Type B pancreatic cell (in vitro differentiated cells): Measurements from ENCODE around the gene OR10H2. TPM values are rescaled to one million over a fixed set of nuclear protein-coding genes. Genes with fewer than 3 reads are reported as not detected.
"Not testable (repeated sequence)": the region's sequence is repeated elsewhere in the genome, so short reads cannot be mapped to it uniquely, and the experiment has no call there.

Source experiments
- DNase-seq: peaks from one replicate; pipeline ENCODE4 v3.0.0; 2021; ENCODE audit warnings: mixed read lengths; ENCODE audit not compliant: unreplicated experiment; ENCODE audit errors: extremely low spot score
- H3K27ac Mint-ChIP-seq: 2 replicates; pipeline ENCODE4 v1.8.0; 2021; ENCODE audit warnings: mild to moderate bottlenecking, mixed read lengths
- H3K27me3 Mint-ChIP-seq: 2 replicates; pipeline ENCODE4 v1.8.0; 2021; ENCODE audit warnings: mixed read lengths
- H3K36me3 Mint-ChIP-seq: 2 replicates; pipeline ENCODE4 v1.8.0; 2021; ENCODE audit warnings: mixed read lengths
- H3K4me1 Mint-ChIP-seq: one replicate; pipeline ENCODE4 v1.8.0; 2021; ENCODE audit warnings: mixed read lengths; ENCODE audit not compliant: unreplicated experiment
- H3K4me3 Mint-ChIP-seq: 2 replicates; pipeline ENCODE4 v1.8.0; 2021; ENCODE audit warnings: mild to moderate bottlenecking, mixed read lengths
- H3K9me3 Mint-ChIP-seq: 2 replicates; pipeline ENCODE4 v1.8.0; 2021; ENCODE audit warnings: mixed read lengths
- total RNA-seq: library from RNA; stranded (reverse); gene quantifications from 2 replicates; pipeline ENCODE4 v1.2.1, GENCODE V29; 2021; ENCODE audit warnings: low replicate concordance
- TF ChIP-seq, protein P1 (sequence below): fragments of 200-600 bp; sonication (generic); conservative IDR thresholded peaks from 2 replicates; pipeline ENCODE4 v1.5.0; 2021; ENCODE audit warnings: antibody characterized with exemption, mild to moderate bottlenecking

OR10H2 gene
- total RNA-seq, 1 donor from 2014 or later: not detected

DNA sequence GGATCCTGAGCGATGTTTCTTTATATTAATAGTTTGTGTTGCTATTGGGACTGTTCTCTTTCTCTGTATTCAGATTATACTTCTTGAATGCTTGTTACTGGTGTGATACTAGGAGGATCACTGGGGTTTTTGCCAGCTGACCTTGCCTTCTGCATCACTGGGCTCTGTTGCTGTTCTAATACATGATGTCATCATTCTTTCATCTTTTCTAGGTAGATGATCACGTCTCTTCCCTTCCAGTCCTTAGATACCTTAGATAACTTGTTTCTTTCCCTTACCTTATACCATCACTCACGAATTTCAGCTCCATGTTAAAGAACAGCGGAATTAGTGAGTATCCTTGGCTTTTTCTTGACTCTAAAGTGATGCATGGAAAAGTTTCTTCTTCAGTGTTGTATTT is 9.9 kb downstream of the OR10H2 start, which contains the start of gene OR10H3:
Gene OR10H3, plus strand, starts transcription at position 264 of the 400 bp plus-strand sequence. CDS start 3,408 bp downstream, outside the sequence.
- peaks cover 11% of the 10 kb centered on the region for H3K9me3 Mint-ChIP-seq

DNA sequence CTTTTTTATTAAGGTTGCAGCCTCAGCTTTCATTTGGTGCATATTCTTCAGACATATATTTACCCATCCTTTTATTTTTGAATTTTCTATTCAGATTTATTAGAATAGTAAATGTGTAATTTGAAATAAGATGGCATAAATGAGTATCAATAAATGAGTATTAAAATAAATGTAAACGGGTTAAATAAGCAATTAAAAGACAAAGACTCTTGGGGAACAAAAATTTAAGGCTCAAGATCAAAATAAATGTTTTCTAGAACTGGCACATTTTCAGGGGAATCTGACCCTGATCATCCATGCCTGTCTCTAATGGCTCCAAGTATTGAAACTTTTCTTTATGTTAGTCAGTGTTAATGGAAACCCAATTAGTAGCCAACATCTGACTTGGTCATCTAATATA is 13.0 kb downstream of the OR10H2 start:
- no peak overlapping the region for H3K27ac Mint-ChIP-seq
- H3K4me3 Mint-ChIP-seq: no peak overlapping the region
- peaks cover 7% of the 10 kb centered on the region for H3K9me3 Mint-ChIP-seq
- no peaks in the 10 kb centered on the region for H3K36me3 Mint-ChIP-seq
- no peaks in the 10 kb centered on the region for H3K27me3 Mint-ChIP-seq
- TF ChIP-seq, protein P1, sequence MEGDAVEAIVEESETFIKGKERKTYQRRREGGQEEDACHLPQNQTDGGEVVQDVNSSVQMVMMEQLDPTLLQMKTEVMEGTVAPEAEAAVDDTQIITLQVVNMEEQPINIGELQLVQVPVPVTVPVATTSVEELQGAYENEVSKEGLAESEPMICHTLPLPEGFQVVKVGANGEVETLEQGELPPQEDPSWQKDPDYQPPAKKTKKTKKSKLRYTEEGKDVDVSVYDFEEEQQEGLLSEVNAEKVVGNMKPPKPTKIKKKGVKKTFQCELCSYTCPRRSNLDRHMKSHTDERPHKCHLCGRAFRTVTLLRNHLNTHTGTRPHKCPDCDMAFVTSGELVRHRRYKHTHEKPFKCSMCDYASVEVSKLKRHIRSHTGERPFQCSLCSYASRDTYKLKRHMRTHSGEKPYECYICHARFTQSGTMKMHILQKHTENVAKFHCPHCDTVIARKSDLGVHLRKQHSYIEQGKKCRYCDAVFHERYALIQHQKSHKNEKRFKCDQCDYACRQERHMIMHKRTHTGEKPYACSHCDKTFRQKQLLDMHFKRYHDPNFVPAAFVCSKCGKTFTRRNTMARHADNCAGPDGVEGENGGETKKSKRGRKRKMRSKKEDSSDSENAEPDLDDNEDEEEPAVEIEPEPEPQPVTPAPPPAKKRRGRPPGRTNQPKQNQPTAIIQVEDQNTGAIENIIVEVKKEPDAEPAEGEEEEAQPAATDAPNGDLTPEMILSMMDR: no peak
- no peak for DNase-seq
- H3K4me1 Mint-ChIP-seq: no peaks in the 10 kb centered on the region

More for the DNA sequence above, 9.9 kb downstream of the OR10H2 start, which contains the start of gene OR10H3:
- H3K4me1 Mint-ChIP-seq: no peaks in the 10 kb centered on the region
- H3K27ac Mint-ChIP-seq: no peak within 1 kb of the TSS
- DNase-seq: no peak
- no peak within 1 kb of the TSS for H3K4me3 Mint-ChIP-seq
- no peaks in the 10 kb centered on the region for H3K27me3 Mint-ChIP-seq
- no peaks in the 10 kb centered on the region for H3K36me3 Mint-ChIP-seq
- TF ChIP-seq, protein P1: no peak

DNA sequence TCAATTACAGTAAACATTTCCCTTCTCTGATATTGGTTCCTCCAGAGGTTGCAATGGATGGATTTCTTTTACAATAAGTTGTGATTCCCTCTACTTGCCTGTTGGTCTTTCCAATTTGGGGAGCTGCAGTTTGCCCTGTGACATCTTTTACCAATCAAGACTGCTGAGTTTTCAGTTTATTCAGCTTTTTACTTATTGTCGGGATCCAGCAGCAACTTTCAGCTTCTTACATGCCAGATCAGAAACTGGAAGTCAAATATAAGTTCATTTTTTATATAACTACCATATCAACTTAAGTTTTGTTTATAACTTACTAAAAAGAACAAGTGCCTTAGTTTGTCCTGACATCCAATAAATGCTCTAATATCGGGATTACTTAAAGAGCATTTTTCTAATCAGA is 20.4 kb downstream of the OR10H2 start:
- no peak overlapping the region for H3K27ac Mint-ChIP-seq
- peaks cover 4% of the 10 kb centered on the region for H3K9me3 Mint-ChIP-seq
- H3K4me1 Mint-ChIP-seq: no peaks in the 10 kb centered on the region
- DNase-seq: no peak
- no peak overlapping the region for H3K4me3 Mint-ChIP-seq
- H3K36me3 Mint-ChIP-seq: no peaks in the 10 kb centered on the region
- H3K27me3 Mint-ChIP-seq: no peaks in the 10 kb centered on the region
- TF ChIP-seq, protein P1: no peak

DNA sequence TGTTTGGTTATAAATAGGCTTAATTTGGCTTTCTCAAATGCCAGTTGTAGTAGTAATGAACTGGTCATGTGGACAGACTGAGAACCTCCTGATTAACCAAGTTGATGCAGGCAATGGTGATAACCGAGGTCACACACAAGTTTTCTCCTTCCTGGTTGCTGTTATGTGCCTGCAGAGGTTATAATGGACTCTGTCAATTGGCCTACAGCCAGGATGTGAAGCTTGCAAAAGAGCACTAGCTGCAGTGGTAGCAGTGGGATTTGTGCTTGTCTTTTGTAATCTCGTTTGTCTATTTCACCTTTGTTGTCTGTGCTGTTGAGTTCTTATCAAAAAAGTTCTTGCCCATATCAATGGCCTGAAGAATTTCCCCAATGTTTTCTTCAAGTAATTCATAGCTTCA is 30.6 kb downstream of the OR10H2 start:
- TF ChIP-seq, protein P1: no peak
- no peak for DNase-seq
- Mint-ChIP-seq H3K27ac (no peak overlapping the region), H3K4me3 (no peak overlapping the region), H3K9me3 (no peaks in the 10 kb centered on the region), H3K36me3 (no peaks in the 10 kb centered on the region), H3K27me3 (no peaks in the 10 kb centered on the region), H3K4me1 (no peaks in the 10 kb centered on the region)

DNA sequence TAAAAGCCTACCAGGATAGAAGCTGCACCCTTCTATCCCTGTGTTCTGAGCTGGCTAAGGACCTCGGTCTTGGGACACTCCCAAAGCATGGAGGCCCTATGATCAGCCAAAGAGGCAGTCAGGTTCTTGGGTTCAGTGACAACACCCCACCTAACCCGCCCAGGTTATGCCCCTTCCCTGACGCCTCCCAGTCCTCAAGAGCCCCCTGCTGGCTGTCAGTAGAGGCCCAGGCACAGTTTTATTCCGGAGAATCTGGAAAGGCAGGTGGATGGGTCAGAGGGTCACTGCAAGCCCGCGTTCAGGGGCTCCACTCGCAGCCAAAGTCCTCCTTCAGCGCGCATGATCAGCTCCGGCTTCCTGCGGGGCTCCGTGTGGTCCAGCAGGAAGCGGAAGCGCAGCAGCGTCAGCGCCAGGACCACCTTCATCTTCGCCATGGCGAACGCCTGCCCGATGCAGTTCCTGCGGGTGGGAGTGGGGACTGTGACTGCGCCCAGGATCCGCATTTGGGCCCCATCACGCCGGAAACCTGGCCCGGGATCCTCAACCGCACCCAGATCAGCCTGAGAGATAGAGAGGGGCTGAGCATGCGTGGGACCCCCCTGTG is 32.2 kb downstream of the OR10H2 start:
- no peak for DNase-seq
- TF ChIP-seq, protein P1: no peak
- Mint-ChIP-seq H3K36me3 (no peaks in the 10 kb centered on the region), H3K4me1 (no peaks in the 10 kb centered on the region), H3K27me3 (no peaks in the 10 kb centered on the region), H3K9me3 (no peaks in the 10 kb centered on the region), H3K27ac (no peak overlapping the region), H3K4me3 (no peak overlapping the region)

DNA sequence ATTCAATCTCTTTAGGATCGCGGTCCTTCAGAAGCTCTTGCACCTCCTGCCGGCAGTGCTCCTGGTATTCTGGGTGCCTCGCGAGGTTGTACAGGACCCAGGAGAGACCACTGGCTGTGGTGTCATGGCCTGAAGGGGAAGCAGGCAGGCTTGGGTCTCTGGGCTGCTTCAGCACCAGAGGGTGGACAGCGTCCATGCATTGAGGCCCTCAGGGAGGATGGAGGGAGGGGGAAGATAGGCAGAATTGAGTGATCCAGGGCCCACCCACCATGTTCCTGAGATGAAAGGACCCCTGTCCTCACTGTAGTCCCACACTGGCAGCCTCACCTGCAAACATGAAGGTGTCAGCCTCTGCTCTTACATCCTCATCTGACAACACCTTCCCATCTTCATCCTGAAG is 41.8 kb downstream of the OR10H2 start:
- TF ChIP-seq, protein P1: no peak
- H3K36me3 Mint-ChIP-seq: no peaks in the 10 kb centered on the region
- no peaks in the 10 kb centered on the region for H3K4me1 Mint-ChIP-seq
- H3K9me3 Mint-ChIP-seq: peaks cover 10% of the 10 kb centered on the region
- DNase-seq: no peak
- H3K4me3 Mint-ChIP-seq: no peak overlapping the region
- H3K27ac Mint-ChIP-seq: no peak overlapping the region
- H3K27me3 Mint-ChIP-seq: no peaks in the 10 kb centered on the region

DNA sequence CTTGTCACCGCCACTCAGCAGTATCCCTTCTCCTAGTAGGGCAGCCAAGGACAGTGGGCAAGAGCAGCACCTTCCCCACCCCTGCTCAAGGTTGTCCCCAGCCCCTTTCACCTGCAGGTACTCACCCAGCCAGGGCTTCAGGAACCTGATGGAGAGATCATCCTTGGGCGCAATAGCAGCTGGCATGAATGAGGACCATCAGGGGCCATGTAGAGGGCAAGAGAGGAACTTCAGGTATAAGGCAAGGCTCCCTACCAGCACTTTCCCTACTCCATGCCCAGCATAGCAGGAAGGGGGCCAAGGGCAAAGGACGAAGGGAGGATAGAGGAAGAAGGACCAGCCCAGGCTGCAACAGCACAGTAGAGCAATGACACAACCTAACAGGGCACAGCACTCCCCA is 46.3 kb downstream of the OR10H2 start:
- not testable (repeated sequence) for H3K27me3 Mint-ChIP-seq, H3K27ac Mint-ChIP-seq, DNase-seq, H3K4me3 Mint-ChIP-seq, H3K9me3 Mint-ChIP-seq, H3K4me1 Mint-ChIP-seq, H3K36me3 Mint-ChIP-seq
